ENCODE data around the gene PADI1.

The PADI1 gene

GRCh38 chr1:17204546-17205440, at the start of gene PADI1:
PADI1 (plus strand) TSS chr1:17205128; CDS start chr1:17205218, 90 bp downstream.
- no peak for DNase-seq (ENCODE audit: low read depth in 2 of 2)

DNA sequence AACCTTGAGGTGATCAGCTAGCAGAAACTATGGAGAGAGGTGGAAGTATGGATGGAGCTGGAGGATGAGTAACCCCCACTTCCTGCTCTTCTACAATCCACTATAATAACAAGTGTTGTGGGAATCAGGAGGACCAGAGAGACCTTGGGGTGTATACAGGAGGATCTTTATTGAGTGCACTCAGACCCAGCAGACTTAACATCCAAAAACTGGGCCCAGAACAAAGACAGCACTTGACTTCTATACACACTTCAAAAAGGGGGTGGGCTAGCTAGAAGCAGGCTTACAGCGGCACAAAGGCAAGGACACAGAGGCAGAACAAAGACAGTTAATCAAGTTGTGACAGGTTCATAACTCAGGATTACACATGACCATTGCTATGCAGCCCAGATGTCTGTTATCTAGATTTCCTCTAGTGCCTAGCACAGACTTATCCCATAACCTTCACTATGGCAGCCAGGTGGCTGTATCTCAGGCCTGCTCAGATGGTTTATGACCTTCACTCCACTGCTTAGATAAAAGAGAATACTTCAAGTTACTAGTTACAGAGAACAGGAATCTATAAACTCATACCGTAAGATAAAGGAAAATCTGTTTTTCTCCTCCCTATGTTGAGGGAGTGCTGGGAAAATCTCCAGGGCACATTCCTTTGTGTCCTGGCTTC, 49.5 kb upstream of the PADI1 start:
- no peak for DNase-seq (ENCODE audit: low read depth in 2 of 2)

GRCh38 chr1:17156108-17156507, 48.8 kb upstream of the PADI1 start:
- DNase-seq (ENCODE audit: low read depth in 2 of 2): no peak

GRCh38 chr1:17158961-17159360, 46.0 kb upstream of the PADI1 start:
- no peak for DNase-seq (ENCODE audit: low read depth in 2 of 2)

DNA sequence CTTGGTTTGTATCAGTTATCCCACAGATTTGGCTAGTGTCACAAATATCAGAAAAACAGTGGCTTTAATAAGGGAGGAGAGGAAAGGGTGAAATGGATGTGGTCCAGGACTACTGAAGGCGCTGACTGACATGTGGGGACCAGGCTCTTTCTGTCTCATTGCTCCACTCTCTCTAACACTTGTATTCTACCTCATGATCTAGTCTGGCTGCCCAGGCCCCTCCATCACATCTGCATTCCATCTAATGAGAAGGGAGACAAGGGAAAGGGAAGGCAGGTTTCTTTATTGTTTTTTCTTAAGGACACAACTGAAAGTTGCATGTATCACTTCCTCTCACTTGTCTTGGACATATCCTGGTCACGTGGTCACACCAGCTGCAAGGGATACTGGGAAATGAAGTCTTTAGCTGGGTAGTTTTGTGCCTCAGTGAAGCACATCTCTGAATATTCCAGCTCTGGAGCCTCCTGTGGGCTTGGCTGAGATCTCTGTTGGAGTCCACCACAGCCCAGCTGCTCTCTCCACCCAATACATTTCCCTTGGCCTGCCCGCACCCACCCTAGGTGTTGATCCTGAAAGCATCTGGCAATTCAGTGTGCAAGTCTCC, 43.7 kb upstream of the PADI1 start:
- DNase-seq (ENCODE audit: low read depth in 2 of 2): no peak

DNA sequence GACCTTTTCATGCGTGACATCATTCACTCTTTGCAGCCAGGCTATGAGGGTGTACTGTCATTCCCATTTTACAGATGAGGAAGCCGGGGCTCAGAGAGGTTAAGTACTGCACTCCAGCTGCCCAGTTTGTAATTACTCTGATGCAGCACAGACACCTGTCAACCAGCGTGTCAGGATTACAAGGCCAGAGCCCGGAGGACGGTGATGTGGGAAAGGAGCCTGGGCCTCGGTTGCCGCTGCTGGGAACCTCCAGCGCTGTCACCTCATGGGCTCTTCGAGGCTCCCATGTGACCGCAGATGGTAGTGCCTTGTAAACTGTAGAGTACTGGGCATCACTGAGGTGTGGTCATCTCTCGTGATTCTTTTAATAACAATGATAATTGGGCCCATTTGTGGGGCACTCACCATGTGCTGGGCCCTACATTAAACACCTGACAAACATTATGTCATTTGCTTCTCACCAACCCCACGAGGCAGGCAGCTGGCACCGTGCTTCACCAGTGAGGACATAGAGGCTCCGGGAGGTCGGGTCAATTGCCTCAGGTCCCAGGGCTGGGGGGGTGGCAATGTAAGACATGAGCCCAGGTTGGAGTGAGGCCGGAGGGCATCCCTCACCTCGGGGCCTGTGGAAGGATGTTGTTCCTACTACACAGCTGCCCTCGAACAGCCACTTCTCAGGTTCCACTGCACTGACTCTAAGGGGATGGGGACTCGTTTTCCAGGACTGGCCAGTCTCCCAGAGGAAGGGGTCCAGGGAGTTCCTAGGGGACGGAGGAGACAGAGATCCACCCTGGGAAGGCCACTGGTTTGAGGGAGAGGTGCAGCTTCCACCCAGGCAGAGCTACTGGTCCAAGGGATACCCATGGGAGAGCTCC, 42.8 kb upstream of the PADI1 start:
- no peak for DNase-seq (ENCODE audit: low read depth in 2 of 2)

- no peak for DNase-seq (ENCODE audit: low read depth in 2 of 2)
Measured at GRCh38 chr1:17162941-17163340, 42.0 kb upstream of the PADI1 start.

DNA sequence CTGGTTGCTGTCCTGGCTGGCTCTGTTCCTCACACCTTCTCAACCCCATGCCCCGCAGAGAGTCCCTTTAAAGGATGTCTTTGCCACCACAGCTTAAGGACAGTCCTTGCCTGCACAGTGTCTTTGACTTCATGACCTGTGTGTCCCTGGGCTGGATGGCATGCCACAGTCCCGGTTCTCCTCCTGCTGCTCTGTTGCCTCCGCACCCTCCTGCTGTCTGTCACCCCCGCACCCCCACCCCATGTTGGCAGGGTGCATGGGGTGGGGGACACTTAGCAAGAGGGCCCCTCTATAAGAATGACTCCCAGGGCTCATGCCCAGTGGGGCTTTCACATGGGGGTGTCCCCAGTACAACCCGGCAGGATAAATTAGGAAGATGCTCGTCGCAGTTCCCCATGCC, 41.6 kb upstream of the PADI1 start:
- no peak for DNase-seq (ENCODE audit: low read depth in 2 of 2)

GRCh38 chr1:17163789-17164666, 40.9 kb upstream of the PADI1 start:
- DNase-seq (ENCODE audit: low read depth in 2 of 2): no peak

DNA sequence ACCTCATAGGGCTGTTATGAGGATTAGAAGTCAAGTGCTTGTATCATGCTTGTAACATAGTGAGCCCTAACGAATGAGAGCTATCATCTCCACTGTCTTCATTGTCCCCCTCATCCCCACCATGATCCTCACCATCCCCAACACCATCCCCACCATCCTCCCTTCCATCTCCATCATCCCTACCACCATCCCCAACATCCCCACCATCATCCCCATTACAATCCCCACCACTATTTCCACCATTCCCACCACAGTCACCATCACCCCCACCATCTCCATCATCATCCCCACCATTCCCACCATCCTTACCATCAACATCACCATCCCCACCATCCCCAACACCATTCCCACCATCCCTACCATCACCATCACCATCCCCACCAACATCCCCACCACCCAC, 39.1 kb upstream of the PADI1 start:
- DNase-seq (ENCODE audit: low read depth in 2 of 2): no peak

DNA sequence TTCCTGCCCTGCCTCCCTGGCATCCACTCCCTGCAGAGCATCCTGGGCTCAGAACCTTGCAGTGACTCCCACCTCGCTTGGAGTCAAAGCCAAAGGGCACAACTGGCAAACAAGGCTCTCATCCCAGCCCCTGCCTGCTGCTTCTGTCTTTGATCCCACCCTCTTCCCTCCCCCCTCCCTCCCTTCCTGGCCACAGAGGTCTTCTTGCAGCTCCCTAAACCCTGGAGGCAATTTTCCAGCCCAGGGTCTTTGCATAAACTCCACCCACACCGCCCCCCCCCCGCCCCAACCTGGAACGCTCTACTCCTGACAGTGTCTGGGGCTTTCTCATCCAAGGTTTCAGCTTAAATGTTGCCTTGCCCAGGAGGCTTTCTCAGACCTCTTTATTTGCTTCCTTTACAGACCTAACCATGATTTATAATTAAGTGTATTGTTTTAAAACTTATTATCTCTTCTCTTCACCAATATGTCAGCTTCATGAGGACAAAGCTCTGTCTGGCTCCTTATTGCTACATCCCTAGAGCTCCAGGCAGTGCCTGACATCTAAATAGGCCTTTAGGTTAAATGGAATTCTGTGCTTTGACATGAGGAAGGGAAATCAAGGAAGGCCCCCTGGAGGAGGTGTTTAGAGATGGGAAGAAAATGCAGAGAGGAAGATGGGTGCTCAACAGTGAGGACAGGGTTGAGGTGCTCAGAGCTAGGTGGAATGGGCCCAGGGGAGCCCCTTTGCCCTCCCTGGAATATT, 37.7 kb upstream of the PADI1 start:
- no peak for DNase-seq (ENCODE audit: low read depth in 2 of 2)

- no peak for DNase-seq (ENCODE audit: low read depth in 2 of 2)
Measured at GRCh38 chr1:17167786-17168090, 37.2 kb upstream of the PADI1 start.

DNA sequence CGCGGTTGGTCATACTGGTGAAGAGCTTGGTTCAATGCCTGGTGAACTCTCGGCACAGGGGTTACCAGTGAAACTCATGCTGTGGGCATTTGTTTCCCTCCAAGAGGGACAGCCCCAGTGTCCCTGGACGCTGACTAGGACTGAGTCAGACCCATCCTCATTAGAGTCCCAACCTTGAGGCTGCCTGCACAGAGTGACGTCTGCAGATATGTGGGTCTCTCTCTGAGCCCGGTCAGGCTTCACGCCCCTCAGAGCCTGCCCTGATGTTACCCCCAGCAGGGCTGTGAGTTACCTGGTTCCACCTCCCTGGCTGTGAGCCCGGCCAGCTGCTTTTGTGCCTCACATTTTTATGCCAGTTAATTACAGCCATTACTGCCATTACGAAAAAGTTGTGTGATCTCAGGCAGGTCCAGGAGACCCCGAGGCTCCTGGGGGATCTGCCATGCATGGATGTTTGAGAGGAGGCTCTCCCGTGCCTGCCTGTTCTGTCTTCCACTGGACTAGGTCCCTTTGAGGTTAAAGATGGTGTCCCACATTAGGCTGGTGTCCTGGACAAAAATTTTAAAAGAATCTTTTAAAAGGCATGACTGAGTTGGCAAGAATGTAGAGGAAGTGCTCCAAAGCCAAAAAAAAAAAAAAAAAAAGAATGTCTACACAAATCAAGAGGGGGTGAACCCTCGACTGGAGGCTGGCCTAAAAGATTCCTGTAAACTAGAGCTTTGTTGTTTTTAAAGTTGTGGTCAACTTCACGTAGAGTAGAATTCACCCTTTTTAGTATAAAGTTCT, 36.6 kb upstream of the PADI1 start:
- DNase-seq (ENCODE audit: low read depth in 2 of 2): no peak

DNA sequence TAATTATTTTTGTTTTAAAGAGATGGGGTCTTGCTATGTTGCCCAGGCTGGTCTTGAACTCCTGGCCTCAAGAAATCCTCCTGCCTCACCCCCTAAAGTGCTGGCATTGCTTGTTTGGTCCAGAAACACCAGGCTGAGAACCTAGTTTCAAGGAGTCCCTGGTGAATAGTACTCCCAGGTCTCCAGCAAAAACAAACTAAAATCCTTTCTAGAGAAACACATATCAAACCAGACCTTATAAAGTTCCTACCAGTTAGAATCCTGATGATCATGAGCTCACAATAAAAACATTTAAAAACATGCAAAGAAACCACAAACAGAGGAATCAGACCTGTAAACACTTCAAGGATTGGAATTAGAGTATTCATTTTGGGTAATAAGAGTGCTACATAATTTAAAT, 34.4 kb upstream of the PADI1 start:
- no peak for DNase-seq (ENCODE audit: low read depth in 2 of 2)

- no peak for DNase-seq (ENCODE audit: low read depth in 2 of 2)
Measured at GRCh38 chr1:17173217-17173616, 31.7 kb upstream of the PADI1 start.

GRCh38 chr1:17176306-17177061, 28.4 kb upstream of the PADI1 start:
- DNase-seq (ENCODE audit: low read depth in 2 of 2): no peak

GRCh38 chr1:17177651-17178050, 27.3 kb upstream of the PADI1 start:
- DNase-seq (ENCODE audit: low read depth in 2 of 2): no peak

DNA sequence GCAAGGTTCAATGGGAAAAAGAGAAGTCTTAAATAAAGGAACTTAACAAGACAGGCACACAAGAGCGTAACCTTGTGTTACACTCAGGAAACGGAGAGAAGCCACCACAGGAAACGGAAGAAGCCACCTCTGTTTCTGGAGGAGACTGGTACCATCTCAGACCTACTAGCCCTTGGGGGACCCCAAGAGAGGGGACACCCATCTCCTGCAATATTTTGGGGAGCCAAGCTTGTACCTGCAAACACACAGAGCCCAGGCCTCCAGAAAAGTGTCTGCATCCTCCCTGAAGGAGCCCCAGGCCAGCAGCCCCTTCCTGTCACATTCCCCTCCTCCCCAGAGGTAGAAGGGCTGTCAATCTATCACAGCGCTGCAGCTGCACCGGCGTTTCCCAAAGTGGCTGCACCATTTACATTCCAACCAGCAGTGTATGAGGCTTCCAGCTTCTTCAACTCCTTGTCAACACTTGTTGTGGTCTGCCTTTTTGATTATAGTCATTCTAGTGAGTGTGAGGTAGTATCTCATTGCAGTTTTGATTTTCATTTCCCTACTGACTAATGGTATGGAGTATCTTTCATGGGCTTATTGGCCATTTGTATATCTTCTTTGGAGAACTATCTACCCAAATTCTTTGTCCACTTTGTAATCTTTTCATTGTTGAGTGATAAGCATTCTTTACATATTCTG, 23.0 kb upstream of the PADI1 start:
- no peak for DNase-seq (ENCODE audit: low read depth in 2 of 2)

All from stimulated activated CD4-positive, alpha-beta T cell treated with anti-CD3 and anti-CD28 coated beads, Interleukin-4, amount 100 ng/mL, for 48 hours (primary cell).